DLD1 (cell line): ENCODE results near the gene CRIM1.

Source experiments
- in situ Hi-C: cut with HindIII; loops from 2 replicates; pipeline ENCODE4 v1.10.0; 2017; ENCODE audit warnings: low sequenced_read_pairs

CRIM1 gene

GRCh38 chr2:36568516-36569246 lies 213.1 kb downstream of the CRIM1 start:
- in situ Hi-C loops, result no loop called here

DNA sequence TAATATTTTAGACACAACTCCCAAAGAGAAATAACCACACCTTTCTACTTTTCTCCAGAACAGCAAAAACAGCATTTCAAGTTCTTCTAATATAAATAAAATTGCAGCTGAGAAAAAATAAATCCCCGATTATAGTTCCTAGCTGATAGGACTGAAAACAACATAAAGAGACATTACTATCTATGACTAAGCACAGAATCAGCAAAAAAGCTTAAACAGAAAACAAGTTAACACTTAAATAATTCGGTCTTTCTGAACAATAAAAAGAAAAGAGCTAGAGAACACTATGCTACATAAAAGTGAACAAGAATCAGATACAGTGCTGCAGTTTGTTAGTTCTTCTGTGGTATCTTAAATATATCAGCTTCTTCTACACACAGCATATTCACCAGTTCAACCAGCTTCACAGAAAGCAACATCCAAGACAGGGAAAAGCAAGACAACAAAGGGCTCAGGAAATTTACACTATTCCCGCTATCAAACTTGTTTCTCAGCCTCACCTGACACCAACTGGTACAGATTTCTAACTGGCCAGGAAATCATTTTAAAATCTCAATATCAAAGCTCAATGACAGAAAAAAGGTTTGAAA lies 213.8 kb downstream of the CRIM1 start:
- in situ Hi-C loops, result no loop called here

GRCh38 chr2:36570416-36570815 lies 214.8 kb downstream of the CRIM1 start:
- in situ Hi-C loops, result no loop called here

DNA sequence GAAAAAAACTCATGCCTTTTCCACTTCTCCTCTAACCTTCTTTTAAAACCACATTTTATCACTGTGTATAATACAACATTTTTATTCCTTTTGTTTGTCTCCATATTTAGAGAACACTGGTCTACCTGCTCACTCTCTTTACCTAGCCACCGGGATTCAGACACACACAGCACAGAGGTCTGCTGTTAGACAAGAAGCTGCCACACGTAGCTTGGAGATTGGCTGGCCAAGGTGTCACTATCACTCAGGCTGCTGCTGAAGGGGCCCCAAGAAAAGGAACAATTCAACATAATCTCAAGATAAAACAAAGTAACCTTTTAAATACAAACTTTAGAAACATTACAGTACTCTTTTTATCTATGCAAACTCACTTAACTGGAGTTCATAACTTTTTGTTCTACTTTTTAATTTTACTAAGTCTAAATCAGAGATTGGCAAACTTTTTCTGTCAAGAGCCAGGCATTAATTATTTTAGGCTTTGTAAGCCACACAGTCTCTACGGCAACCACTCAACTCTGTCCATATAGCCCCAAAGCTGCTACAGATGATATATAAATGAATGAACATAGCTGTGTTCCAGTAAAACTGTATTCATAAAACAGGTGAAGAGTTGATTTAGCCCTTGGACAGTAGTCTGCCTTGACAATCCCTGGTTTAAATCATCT lies 216.6 kb downstream of the CRIM1 start:
- in situ Hi-C loops, result no loop called here

DNA sequence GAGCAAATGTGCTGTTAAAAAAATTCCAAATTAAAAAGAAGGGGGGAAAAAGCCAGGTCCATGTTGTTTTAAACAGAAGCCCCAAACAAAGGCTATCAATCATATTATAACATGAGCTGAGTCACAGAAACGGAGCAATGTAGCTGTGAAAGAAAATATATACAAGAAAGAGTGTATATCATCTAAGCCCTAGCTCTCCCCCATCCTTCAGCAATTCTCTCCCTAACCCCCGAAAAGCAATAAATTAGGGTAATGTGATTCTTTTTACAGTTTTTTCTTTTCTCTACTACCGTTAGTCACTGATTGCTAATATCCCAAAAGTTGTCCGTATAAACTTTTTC lies 217.1 kb downstream of the CRIM1 start:
- in situ Hi-C loops, result no loop called here

DNA sequence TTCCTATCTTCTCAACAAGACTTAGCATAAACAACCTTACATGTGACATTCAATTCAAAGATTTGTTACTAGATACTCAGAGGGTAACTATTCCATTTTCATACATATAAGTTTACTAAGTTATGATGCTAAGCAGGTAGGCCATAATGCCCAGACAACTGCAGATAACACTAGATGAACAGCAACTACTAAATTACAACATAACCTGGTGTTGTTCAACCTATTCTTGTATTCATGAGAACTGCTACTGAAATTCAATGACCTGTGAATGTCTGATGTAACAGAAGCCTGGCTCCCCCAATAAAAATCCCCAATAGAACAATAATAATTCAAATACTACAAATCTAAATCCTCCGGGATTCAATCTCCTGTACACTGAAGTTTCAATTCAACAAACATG lies 217.6 kb downstream of the CRIM1 start:
- in situ Hi-C loops, result no loop called here

DNA sequence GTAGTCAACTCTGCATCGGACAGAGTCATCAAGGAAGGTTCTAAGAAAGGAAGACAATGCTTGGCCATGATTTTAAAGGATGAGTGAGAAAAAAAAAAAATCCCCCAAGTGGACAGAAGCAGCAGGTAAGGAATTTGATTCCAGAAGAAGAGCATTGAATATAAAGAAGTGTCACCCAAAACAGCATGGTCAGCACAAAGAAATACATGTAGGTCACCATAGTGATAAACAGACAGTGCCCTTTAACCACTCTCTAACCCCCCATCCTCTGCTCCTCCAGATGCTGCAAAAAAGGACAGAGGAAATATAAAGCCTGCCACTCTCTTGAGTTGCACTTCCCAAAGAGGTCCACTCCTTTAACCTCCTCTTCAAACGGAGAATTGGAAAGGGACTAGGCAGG lies 219.0 kb downstream of the CRIM1 start:
- in situ Hi-C loops, result no loop called here

GRCh38 chr2:36577884-36578283 lies 222.3 kb downstream of the CRIM1 start:
- in situ Hi-C loops, result no loop called here

GRCh38 chr2:36578343-36579296 lies 223.0 kb downstream of the CRIM1 start:
- in situ Hi-C loops, result no loop called here

DNA sequence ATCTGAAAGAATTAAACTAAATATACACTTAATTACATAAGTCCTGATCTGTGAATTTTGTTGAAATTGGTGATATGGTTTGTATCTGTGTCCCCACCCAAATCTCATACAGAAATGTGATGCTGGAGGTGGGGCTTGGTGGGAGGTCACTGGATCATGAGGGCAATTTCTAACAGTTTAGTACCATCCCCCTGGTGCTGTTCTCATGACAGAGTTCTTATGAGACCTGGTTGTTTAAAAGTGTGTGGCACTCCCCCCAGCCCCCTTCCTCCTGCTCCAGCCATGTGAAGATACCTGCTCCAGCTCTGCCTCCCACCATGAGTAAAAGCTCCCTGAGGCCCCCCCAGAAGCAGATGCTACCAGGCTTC lies 223.7 kb downstream of the CRIM1 start:
- in situ Hi-C loops, result no loop called here

GRCh38 chr2:36582538-36582937 lies 227.0 kb downstream of the CRIM1 start:
- in situ Hi-C loops, result no loop called here

GRCh38 chr2:36582951-36583350 lies 227.4 kb downstream of the CRIM1 start:
- in situ Hi-C loops, result no loop called here

DNA sequence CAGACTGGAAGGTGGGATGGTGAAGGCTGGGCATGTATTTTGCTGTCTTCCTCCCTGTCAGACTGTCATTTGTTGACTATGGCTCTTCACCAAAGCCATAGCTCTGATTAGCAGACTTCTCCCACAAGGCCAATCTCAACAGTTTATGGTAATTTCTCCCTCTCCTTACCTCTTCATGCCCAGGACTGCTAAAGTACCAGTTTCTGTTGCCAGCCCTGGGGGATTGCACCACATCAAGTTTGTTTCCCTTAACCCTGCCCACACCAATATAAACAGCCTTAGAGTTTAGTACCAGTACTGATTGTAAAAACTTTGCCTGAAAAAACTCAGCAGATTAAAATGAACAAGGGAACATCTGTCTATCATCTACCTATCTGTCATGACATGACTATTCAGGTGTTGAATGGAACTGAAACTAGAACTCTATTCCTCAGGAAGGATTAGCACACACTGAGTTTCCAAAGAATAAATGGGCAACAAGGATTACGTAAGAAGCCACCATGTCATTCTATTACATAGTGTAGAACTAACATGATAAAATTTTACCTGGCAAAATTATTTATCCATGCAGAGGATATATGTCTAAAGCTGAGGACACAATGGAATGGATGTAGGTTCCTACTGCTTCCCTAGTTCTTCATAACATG lies 228.7 kb downstream of the CRIM1 start:
- in situ Hi-C loops, result no loop called here

- in situ Hi-C loops, result no loop called here
These were observed 231.1 kb downstream of the CRIM1 start for GRCh38 chr2:36586672-36587071.

GRCh38 chr2:36587101-36587500 lies 231.5 kb downstream of the CRIM1 start:
- in situ Hi-C loops, result no loop called here

- in situ Hi-C loops, result no loop called here
These were observed 232.0 kb downstream of the CRIM1 start for GRCh38 chr2:36587556-36587955.

GRCh38 chr2:36589230-36589630 lies 233.7 kb downstream of the CRIM1 start:
- in situ Hi-C loops, result no loop called here

DNA sequence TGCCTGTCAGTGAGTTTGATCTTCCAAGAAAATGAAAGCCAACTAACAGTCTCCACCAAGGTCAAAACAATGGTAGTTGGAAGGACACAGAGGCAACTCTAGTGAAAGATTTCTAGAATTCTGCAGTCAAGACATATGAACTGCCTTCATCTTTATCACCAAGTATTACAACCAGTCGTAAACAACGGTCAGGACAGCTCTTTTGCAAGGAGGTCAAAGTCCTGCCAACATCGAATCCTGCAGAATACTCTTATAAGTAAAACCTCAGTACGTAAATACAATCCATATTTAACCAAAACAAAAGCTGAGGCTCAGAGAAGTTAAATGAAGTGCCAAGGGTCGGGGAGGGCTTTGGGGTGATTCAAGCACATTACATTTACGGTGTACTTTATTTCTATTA lies 239.3 kb downstream of the CRIM1 start:
- in situ Hi-C loops, result no loop called here

GRCh38 chr2:36596397-36596796 lies 240.8 kb downstream of the CRIM1 start:
- in situ Hi-C loops, result no loop called here

GRCh38 chr2:36597003-36597531 lies 241.5 kb downstream of the CRIM1 start:
- in situ Hi-C loops, result no loop called here
